GM12865 (cell line): ENCODE measurements around the gene TUBA1B.
"Not testable (repeated sequence)": the region's sequence is repeated elsewhere in the genome, so short reads cannot be mapped to it uniquely, and the experiment has no call there.

Source experiments
- DNase-seq: peaks from one replicate; pipeline ENCODE4 v3.0.0; 2010; ENCODE audit warnings: low read depth
- H3K4me3 ChIP-seq: 2 replicates; pipeline ENCODE4 v1.5.1; 2011; ENCODE audit warnings: mild to moderate bottlenecking, low read depth, low read length, control low read depth
- TF ChIP-seq, protein P1 (sequence below): IDR thresholded peaks from 2 replicates; pipeline ENCODE4 v1.5.1; 2011; ENCODE audit warnings: low read length, control low read depth, low read depth, inconsistent platforms; ENCODE audit not compliant: insufficient read depth; ENCODE audit errors: missing control alignments

Gene TUBA1B

DNA sequence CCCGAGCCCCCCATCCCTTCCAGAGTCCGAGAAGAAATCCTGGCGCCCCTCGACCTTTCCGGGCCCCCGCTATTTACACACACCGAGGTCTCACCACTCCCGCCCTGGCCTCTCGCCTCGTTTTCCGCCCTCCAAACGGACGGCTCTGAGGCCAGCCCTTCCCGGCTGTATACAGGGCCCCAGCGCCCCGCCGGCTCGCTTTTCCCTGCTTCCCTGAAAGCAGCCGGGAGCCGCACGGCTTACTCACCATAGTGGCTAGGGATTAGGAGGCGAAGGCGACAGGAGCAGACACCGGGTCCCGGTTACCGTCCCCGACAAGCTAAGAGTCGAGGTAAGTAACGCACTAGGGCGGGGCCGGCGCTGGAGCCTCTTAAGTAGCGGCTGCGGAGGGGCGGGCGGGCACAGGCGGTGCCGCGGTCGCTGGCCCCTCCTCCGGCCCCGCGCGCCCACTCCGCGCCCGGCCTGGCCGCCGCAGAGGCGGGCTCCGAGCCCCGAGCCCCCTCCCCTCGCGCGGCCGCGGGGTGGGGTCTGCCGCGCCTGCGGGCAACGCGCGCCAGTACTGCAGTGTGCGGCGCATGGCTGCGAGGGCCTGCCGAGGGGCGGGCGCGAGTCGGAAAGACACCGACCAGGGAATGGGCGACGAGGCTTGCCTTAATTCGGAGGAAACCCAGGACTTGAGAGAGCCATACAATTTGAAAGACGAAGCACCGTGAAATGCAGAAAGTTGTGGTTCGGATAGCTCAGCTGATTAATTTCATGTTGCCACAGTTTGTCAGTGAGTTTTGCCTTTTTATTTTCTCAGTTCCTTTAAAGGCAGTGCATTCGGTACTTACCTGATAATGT is at the start of gene TUBA1B:
TUBA1B (minus strand) TSS at position 345 of the 843 bp plus-strand sequence; CDS start at position 250, 95 bp downstream.
- DNase-seq = peak; percentile 96
- TF ChIP-seq, protein P1, sequence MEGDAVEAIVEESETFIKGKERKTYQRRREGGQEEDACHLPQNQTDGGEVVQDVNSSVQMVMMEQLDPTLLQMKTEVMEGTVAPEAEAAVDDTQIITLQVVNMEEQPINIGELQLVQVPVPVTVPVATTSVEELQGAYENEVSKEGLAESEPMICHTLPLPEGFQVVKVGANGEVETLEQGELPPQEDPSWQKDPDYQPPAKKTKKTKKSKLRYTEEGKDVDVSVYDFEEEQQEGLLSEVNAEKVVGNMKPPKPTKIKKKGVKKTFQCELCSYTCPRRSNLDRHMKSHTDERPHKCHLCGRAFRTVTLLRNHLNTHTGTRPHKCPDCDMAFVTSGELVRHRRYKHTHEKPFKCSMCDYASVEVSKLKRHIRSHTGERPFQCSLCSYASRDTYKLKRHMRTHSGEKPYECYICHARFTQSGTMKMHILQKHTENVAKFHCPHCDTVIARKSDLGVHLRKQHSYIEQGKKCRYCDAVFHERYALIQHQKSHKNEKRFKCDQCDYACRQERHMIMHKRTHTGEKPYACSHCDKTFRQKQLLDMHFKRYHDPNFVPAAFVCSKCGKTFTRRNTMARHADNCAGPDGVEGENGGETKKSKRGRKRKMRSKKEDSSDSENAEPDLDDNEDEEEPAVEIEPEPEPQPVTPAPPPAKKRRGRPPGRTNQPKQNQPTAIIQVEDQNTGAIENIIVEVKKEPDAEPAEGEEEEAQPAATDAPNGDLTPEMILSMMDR = no peak
- H3K4me3 ChIP-seq = peak within 1 kb of the TSS; percentile 99

DNA sequence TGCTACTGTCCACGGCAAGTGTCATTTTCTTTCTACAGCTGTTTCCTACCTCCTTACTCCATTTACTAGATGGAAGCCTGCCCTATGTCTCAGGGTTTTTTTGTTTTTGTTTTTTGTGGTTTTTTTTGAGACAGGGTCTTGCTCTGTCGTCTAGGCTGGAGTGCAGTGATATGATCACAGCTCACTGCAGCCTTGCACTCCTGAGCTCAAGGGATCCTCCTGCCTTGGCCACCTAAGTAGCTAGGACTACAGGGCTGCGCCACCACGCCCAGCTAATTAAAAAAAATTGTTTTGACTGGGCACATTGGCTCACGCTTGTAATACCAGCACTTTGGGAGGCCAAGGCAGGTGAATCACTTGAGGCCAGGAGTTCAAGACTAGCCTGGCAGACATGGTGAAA is 43.0 kb upstream of the TUBA1B start:
- TF ChIP-seq, protein P1 = no peak
- H3K4me3 ChIP-seq = no peak overlapping the region
- DNase-seq = no peak

- no peak for DNase-seq
- no peak overlapping the region for H3K4me3 ChIP-seq
- TF ChIP-seq, protein P1 = no peak
Measured at GRCh38 chr12:49170924-49171323, 39.7 kb upstream of the TUBA1B start.

DNA sequence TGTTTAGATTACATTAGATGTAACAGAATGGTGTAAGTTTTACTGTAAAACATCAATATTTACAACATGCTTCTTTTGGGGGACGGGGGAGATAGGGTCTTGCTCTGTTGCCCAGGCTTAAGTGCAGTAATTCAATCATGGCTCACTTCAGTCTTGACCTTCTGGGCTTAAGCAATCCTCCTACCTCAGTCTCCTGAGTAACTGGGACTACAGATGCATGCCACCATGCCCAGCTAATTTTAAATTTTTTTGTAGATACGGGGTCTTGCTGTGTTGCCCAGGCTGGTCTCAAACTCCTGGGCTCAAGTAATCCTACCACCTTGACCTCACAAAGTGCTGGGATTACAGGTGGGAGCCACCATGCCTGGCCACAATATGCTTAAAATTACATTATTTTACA is 33.9 kb upstream of the TUBA1B start:
- TF ChIP-seq, protein P1 = no peak
- DNase-seq = no peak
- H3K4me3 ChIP-seq = no peak overlapping the region

GRCh38 chr12:49161901-49162300 is 30.7 kb upstream of the TUBA1B start:
- not testable (repeated sequence) for H3K4me3 ChIP-seq, DNase-seq

GRCh38 chr12:49161092-49161795 is 30.0 kb upstream of the TUBA1B start:
- TF ChIP-seq, protein P1 = no peak
- no peak overlapping the region for H3K4me3 ChIP-seq
- DNase-seq = no peak

- DNase-seq = peak; percentile 44
- peak overlapping the region; percentile 30 for H3K4me3 ChIP-seq
Measured at GRCh38 chr12:49160399-49160798, 29.2 kb upstream of the TUBA1B start.

More at GRCh38 chr12:49160399-49160798, 29.2 kb upstream of the TUBA1B start:
- TF ChIP-seq, protein P1 = no peak
